Glomerular endothelial cell (primary cell): ENCODE measurements around the gene DEK. TPM values are rescaled to one million over a fixed set of nuclear protein-coding genes. Genes with fewer than 3 reads are reported as not detected.
"Not testable (repeated sequence)": the region's sequence is repeated elsewhere in the genome, so short reads cannot be mapped to it uniquely, and the experiment has no call there.

Source experiments
- DNase-seq: peaks from one replicate; pipeline ENCODE4 v3.0.0-alpha.2; 2011; ENCODE audit warnings: low read depth, low spot score; ENCODE audit errors: extremely low read depth
- total RNA-seq: library from RNA; depleted of rRNA; stranded (reverse); fragments of >200 nt; gene quantifications from 2 replicates; pipeline ENCODE4 v1.2.3, GENCODE V29; 2015

Gene DEK
- 46.0 and 78.8 TPM in 2 replicates for total RNA-seq

DNA sequence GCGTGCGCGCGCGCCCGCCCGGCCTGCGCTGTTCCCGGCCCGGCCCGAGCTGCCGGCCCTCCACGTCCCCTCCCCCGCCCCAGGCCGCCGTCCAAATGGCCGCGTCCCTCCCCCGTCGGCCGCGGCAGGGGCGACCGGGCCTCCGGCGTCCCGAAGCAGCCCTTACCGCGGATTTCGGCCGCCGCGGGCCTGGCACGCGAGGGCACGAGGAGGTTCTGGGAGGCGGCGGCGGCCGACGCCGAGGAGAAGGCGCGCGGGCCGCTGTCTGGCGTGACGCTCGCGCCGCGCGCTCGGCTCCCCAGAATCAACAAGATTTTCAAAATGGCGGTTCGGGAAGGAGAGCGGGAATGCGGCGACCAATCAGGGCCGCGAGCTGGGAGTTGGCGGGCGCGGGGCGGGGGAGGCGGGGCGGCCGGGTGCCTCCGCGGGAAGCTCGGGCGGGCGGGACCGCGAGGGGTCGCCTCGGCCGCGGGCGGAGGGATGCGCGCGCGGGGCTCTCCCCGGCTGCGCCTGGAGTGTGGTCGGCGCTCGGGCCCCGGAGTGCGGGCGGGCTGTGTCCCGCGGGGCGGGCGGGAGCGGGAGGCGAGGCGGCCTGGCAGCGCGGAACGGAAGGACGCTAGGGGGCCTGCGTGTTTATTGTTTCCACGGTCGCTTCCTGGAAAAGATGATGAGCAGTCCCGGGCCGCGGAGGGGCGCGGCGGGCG lies at the start of gene DEK:
DEK (minus strand) TSS at position 312 of the 704 bp plus-strand sequence. CDS start 543 bp downstream, outside the sequence.
- no peak for DNase-seq

DNA sequence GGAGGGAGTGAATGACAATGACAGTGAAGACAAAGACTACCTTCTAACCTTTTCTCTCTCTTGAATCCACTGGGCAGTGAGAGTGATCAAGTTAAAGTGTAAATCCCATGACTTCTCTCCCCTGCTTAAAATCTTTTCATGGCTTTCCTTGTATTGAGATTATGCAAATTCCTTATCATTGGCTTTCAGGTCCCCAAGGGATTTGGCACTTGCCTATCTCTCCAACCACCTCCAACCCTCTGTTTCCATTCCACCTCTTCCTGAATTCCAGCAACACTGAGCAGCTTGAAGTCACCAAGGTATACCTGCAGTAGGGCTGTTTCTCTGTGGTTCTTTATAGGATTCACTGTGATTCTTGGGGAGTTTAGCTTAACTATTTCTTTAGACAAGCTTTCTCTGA lies 48.0 kb upstream of the DEK start:
- DNase-seq: no peak

DNA sequence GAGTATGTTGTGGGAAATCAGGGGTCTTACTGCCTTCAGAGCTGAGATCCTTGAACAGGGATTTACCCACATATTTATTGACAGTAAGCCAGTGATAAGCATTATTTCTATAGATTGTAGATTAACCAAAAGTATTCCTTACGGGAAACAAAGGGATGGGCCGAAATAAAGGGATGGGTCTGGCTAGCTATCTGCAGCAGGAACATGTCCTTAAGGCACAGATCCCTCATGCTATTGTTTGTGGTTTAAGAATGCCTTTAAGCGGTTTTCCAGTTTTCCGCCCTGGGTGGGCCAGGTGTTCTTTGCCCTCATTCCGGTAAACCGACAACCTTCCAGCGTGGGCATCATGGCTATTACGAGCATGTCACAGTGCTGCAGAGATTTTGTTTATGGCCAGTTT lies 45.7 kb upstream of the DEK start:
- DNase-seq: not testable (repeated sequence)

DNA sequence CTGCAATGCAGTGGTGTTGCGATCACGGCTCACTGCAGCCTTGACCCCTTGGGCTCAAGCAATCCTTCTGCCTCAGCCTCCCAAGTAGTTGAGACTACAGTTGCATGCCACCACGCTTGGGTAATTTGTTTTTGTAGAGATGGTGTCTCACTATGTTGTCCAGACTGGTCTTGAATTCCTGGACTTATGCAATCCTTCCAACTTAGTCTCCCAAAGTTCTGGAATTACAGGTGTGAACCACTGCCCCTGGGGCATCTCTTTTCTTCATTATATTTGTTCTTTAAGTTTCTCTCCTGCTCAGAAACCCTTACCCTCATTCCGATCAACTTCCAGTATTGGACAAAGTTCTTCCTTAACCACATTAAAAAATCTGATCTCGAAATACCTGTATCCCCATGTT lies 44.7 kb upstream of the DEK start:
- DNase-seq: no peak

- DNase-seq: no peak
These were observed 43.9 kb upstream of the DEK start for GRCh38 chr6:18308070-18308735.

GRCh38 chr6:18306977-18307376 lies 42.6 kb upstream of the DEK start:
- DNase-seq: no peak

DNA sequence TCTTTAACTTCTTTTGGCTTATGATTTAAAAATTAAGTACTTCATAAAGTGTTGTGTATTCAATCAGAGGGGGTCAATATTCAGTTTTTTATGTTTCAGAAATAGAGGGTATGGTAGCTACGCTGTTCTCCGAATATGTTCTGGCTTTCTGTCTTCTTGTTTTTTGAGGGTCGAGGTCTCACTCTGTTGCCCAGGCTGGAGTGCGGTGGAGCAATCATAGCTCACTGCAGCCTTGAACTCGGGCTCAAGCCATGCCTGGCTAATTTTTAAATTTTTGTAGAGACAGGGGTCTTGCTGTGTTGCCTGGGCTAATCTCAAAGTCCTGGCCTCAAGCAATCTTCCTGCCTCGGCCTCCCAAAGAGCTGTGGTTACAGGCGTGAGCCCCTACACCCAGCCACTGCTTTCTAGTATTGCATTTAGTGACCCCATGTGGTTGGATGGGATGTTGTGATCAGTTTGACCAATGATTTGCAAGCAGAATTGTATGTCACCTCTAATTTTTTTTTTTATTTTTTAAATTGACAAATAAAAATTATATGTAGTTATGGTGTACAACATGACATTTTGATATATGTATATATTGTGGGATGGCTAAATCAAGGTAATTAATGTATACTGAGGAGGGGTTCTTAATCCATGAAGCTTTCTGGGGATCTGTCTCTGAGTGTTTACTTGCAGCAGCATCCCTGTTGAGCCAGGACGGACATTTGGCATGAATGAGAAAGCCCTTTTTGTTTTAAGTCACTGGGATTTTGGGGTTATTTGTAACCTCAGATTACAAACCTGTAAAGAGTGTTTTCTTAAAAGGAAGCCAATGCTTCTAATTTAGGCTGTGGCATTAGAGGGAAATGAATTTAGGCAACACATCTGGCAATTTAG lies 38.5 kb upstream of the DEK start:
- DNase-seq: no peak

DNA sequence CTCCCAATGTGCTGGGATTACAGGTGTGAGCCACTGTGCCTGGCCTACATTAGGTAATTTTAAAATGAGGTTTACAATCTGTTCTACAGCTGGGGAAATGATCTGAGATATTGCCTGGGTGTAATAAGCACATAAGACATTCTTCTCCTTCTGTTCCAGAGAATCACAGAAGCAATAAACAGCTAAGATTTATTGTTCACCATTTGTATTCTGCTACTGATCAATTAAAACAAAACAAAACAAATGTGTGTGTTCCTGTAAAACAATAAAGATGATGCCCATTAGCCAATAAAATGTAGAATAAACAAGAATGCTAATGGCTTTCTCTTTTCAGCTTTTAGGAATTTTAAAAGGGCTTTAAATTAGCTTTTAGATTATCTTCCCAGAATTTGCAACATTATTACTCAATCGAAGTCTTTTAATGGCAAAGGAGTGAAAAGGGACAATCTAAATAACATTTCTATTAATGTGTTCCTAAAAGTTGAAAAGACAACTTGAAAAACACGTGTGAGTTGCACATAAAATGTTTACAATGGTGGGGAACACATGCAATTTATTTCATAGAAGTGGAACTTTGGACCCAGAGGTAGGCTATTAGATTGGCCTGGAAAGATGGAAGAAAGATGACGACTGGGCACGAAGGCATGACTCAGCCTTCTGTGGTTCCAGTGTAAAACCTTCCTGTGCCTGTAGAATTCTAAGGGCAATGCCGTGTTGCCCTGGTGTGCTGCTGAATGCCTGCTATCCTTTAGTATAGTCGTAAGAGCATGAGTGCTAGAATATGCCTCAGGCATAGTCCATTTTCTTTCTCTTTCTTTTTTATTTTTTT lies 29.0 kb upstream of the DEK start:
- DNase-seq: no peak

DNA sequence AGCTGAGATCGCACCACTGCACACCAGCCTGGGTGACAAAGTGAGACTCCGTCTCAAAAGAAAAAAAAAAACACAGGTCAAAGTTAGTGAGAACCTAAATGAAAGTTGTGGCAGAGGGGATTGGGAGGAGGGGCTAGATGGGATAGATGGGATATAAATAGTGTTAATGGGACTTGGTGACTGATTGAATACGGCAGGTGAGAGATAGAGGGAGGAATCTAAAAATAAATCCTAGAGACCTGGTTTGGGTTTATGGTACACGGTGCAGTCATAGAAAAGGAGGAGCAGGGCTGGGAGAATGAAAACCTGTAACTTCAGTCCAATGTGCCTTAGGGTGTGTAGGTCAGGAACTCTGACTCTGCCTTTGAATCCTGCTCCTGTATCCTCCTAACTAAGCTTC lies 25.0 kb upstream of the DEK start:
- no peak for DNase-seq

GRCh38 chr6:18284261-18284660 lies 19.9 kb upstream of the DEK start:
- no peak for DNase-seq

- DNase-seq: no peak
These were observed 17.2 kb upstream of the DEK start for GRCh38 chr6:18281564-18281963.

GRCh38 chr6:18280084-18280483 lies 15.8 kb upstream of the DEK start:
- DNase-seq: no peak

GRCh38 chr6:18279422-18279821 lies 15.1 kb upstream of the DEK start:
- no peak for DNase-seq

DNA sequence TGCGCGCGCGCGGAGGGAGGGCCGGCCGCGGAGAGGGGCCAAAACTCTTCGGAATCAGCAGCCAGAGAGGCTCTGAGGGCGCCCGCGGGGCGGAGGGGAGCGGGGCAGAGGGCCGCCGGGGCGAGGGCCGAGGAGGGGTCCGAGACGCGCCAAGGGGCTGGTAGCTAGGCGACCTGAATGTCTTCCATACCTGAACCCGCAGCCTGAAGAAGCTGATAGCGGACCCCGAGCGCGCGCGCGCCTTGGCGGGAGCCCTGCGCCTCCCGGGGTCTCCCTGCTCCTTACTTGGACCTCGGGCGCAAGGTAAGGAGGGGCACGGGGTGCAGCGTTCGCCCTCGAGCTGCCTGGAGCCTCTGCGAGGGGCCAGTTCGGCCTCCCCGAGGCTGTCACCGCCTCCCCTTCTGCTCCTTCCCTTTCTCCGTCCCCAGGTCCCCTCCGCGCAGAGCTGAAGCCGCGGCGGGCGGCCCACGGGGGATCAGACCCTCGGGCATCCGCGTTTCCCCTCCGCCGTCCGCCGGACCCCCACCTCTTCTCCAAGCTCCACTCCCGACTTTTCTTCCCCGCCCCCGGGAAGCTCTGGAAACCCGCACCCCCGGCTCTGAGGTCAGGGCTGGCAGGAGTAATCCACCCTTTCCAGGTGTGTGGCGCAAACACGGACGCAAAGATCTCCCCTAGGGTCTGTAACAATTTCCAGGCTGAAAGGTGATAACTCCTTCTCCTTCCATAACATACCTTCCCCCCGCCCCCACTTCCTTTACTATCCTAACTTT lies 13.1 kb upstream of the DEK start:
- no peak for DNase-seq

DNA sequence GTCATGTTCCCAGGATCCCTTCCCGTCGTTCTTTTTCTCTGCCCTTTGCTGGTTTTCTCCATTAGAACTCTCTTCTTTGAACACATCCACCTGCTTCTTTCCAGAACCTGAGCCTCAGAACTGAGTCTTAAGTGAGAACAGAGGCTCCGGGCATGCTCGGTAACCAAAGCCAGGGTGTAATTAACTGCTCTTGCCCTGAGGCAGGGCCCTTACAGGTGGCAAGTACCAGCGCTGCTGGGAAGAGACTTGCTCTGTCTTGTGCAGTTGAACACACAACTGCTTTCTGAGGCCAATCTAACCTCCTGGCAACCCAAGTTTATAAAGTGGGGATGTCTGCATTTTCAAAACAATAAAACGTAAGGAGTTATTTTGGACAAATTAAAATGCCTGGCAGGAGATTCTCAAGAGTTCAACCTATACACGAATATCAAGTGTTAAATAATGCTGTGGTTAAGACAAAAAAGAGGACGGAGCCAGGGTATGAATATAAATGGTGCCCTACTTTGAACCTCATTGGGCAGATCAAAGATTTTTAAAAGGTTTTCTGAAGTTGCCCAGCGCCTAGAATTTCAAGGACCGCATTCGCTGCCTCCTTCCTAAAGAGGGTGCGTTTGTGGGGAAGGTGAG lies 12.4 kb upstream of the DEK start:
- DNase-seq: no peak

- DNase-seq: no peak
These were observed 5.9 kb upstream of the DEK start for GRCh38 chr6:18270216-18270615.

DNA sequence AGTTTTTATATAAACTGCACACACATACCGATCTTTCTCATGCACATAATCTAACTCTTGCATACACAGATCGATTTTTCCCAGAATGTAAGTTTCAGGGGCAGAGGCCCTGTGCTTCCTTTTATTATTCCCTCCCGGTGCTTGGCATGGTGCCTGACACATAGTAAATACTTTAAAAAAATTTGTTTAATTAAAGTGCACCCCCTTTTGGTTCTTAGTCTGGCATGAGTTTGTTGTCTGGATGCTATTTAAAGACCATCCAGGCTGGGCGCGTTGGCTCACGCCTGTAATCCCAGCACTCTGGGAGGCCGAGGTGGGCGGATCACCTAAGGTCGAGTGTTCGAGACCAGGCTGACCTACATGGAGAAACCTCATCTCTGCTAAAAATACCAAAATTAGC lies 5.4 kb upstream of the DEK start:
- DNase-seq: no peak

- no peak for DNase-seq
These were observed 4.9 kb upstream of the DEK start for GRCh38 chr6:18269253-18269652.

DNA sequence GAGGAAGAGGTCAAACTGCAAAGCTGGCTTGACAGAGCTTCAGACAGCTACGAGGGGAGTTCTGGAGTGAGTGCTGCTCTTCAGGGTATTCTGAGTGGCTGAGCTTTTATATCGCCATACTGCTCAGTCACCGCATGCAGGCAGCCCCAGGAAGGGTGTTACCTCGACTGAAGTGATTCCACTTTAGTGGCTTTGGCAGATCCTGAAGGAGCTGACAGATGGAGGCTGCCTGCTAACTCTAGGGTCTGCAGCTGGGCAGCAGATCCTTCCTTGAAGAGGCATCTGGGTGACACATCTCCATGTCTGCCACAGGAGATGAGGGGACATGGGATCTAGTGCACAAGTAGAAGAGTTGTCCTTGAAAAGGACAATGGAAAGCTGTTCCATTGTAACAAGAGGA lies 3.7 kb upstream of the DEK start:
- no peak for DNase-seq

- DNase-seq: no peak
These were observed 2.2 kb upstream of the DEK start for GRCh38 chr6:18266523-18266912.
